SJCRH30 (cell line): ENCODE measurements around the gene LPCAT1. TPM values are rescaled to one million over a fixed set of nuclear protein-coding genes. Genes with fewer than 3 reads are reported as not detected.

Experiments used
- DNase-seq, 2 experiments: peaks; one replicate each; pipeline ENCODE4 v3.0.0-alpha.2; 2015 to 2020
- H3K27ac ChIP-seq: fragments of 250-450 bp; sonication (Bioruptor Pico); 2 replicates; pipeline ENCODE4 v1.5.1; 2020; ENCODE audit warnings: mild to moderate bottlenecking, moderate library complexity
- H3K27me3 ChIP-seq: fragments of 250-450 bp; sonication (Bioruptor Pico); 2 replicates; pipeline ENCODE4 v1.5.1; 2020; ENCODE audit warnings: mild to moderate bottlenecking, moderate library complexity
- H3K36me3 ChIP-seq: fragments of 250-450 bp; sonication (Bioruptor Pico); 2 replicates; pipeline ENCODE4 v1.5.1; 2020; ENCODE audit warnings: mild to moderate bottlenecking, moderate library complexity
- H3K4me1 ChIP-seq: fragments of 250-450 bp; sonication (Bioruptor Pico); 2 replicates; pipeline ENCODE4 v1.5.1; 2020; ENCODE audit warnings: mild to moderate bottlenecking, moderate library complexity
- H3K4me3 ChIP-seq: fragments of 250-450 bp; sonication (Bioruptor Pico); 2 replicates; pipeline ENCODE4 v1.5.1; 2020; ENCODE audit warnings: mild to moderate bottlenecking, moderate library complexity
- H3K9me3 ChIP-seq: fragments of 250-450 bp; sonication (Bioruptor Pico); replicated peaks from 2 replicates; pipeline ENCODE4 v1.5.1; 2020; ENCODE audit warnings: mild to moderate bottlenecking, moderate library complexity
- total RNA-seq: library from RNA; depleted of rRNA; stranded (reverse); fragments of >200 nt; shearing (Covaris generic); gene quantifications from 2 replicates; pipeline ENCODE4 v1.2.3, GENCODE V29; 2014

LPCAT1 gene
- total RNA-seq, 1 experiment from 2014 or later, result 44.6 TPM

- no peak overlapping the region for H3K4me3 ChIP-seq
- H3K27ac ChIP-seq, result no peak overlapping the region
- no peaks in the 10 kb centered on the region for H3K9me3 ChIP-seq
- no peak for DNase-seq
- no peaks in the 10 kb centered on the region for H3K4me1 ChIP-seq
- H3K27me3 ChIP-seq, result no peaks in the 10 kb centered on the region
- no peaks in the 10 kb centered on the region for H3K36me3 ChIP-seq
These were observed 50.7 kb downstream of the LPCAT1 start for GRCh38 chr5:1472964-1473628.

- no peaks in the 10 kb centered on the region for H3K27me3 ChIP-seq
- no peaks in the 10 kb centered on the region for H3K9me3 ChIP-seq
- H3K4me1 ChIP-seq, result no peaks in the 10 kb centered on the region
- DNase-seq, result no peak
- H3K36me3 ChIP-seq, result no peaks in the 10 kb centered on the region
- no peak overlapping the region for H3K4me3 ChIP-seq
- H3K27ac ChIP-seq, result no peak overlapping the region
These were observed 51.5 kb downstream of the LPCAT1 start for GRCh38 chr5:1471997-1472963.

- no peaks in the 10 kb centered on the region for H3K9me3 ChIP-seq
- no peak overlapping the region for H3K4me3 ChIP-seq
- no peaks in the 10 kb centered on the region for H3K4me1 ChIP-seq
- H3K36me3 ChIP-seq, result no peaks in the 10 kb centered on the region
- no peaks in the 10 kb centered on the region for H3K27me3 ChIP-seq
- no peak overlapping the region for H3K27ac ChIP-seq
- DNase-seq, result no peak
These were observed 52.4 kb downstream of the LPCAT1 start for GRCh38 chr5:1471240-1471853.

GRCh38 chr5:1470762-1471211 lies 53.0 kb downstream of the LPCAT1 start:
- no peaks in the 10 kb centered on the region for H3K27me3 ChIP-seq
- no peaks in the 10 kb centered on the region for H3K36me3 ChIP-seq
- no peak overlapping the region for H3K27ac ChIP-seq
- H3K4me1 ChIP-seq, result no peaks in the 10 kb centered on the region
- no peaks in the 10 kb centered on the region for H3K9me3 ChIP-seq
- DNase-seq, result no peak
- no peak overlapping the region for H3K4me3 ChIP-seq

GRCh38 chr5:1468629-1469527 lies 54.9 kb downstream of the LPCAT1 start:
- Histone ChIP-seq H3K27me3 (no peaks in the 10 kb centered on the region), H3K36me3 (no peaks in the 10 kb centered on the region; the same call in 1 of the 2 replicates), H3K4me1 (no peaks in the 10 kb centered on the region), H3K9me3 (no peaks in the 10 kb centered on the region), H3K4me3 (no peak overlapping the region), H3K27ac (no peak overlapping the region)
- no peak for DNase-seq

GRCh38 chr5:1468247-1468612 lies 55.5 kb downstream of the LPCAT1 start:
- H3K27me3 ChIP-seq, result no peaks in the 10 kb centered on the region
- no peaks in the 10 kb centered on the region; the same call in 1 of the 2 replicates for H3K36me3 ChIP-seq
- no peak overlapping the region for H3K27ac ChIP-seq
- no peaks in the 10 kb centered on the region for H3K9me3 ChIP-seq
- no peaks in the 10 kb centered on the region for H3K4me1 ChIP-seq
- DNase-seq, result peak in 1 of 2 experiments; percentile 10
- no peak overlapping the region for H3K4me3 ChIP-seq

GRCh38 chr5:1467341-1468246 lies 56.2 kb downstream of the LPCAT1 start:
- H3K4me1 ChIP-seq, result no peaks in the 10 kb centered on the region
- H3K36me3 ChIP-seq, result no peaks in the 10 kb centered on the region; the same call in 1 of the 2 replicates
- no peak for DNase-seq
- no peak overlapping the region for H3K27ac ChIP-seq
- no peaks in the 10 kb centered on the region for H3K9me3 ChIP-seq
- no peak overlapping the region for H3K4me3 ChIP-seq
- no peaks in the 10 kb centered on the region for H3K27me3 ChIP-seq

- H3K4me1 ChIP-seq, result no peaks in the 10 kb centered on the region
- H3K36me3 ChIP-seq, result no peaks in the 10 kb centered on the region; the same call in 1 of the 2 replicates
- H3K9me3 ChIP-seq, result no peaks in the 10 kb centered on the region
- no peaks in the 10 kb centered on the region for H3K27me3 ChIP-seq
- no peak overlapping the region for H3K4me3 ChIP-seq
- H3K27ac ChIP-seq, result no peak overlapping the region
- DNase-seq, result no peak
These were observed 57.0 kb downstream of the LPCAT1 start for GRCh38 chr5:1466631-1467265.

GRCh38 chr5:1465966-1466471 lies 57.7 kb downstream of the LPCAT1 start:
- no peak overlapping the region for H3K27ac ChIP-seq
- H3K9me3 ChIP-seq, result no peaks in the 10 kb centered on the region
- H3K4me1 ChIP-seq, result no peaks in the 10 kb centered on the region
- no peaks in the 10 kb centered on the region; the same call in 1 of the 2 replicates for H3K36me3 ChIP-seq
- no peaks in the 10 kb centered on the region for H3K27me3 ChIP-seq
- H3K4me3 ChIP-seq, result no peak overlapping the region
- no peak for DNase-seq

GRCh38 chr5:1465117-1465516 lies 58.6 kb downstream of the LPCAT1 start:
- no peaks in the 10 kb centered on the region; the same call in 1 of the 2 replicates for H3K36me3 ChIP-seq
- no peak for DNase-seq
- no peaks in the 10 kb centered on the region for H3K27me3 ChIP-seq

GRCh38 chr5:1464511-1464910 lies 59.2 kb downstream of the LPCAT1 start:
- Histone ChIP-seq H3K27me3 (no peaks in the 10 kb centered on the region), H3K27ac (no peak overlapping the region), H3K9me3 (no peaks in the 10 kb centered on the region), H3K4me3 (no peak overlapping the region), H3K4me1 (no peaks in the 10 kb centered on the region), H3K36me3 (no peaks in the 10 kb centered on the region; the same call in 1 of the 2 replicates)
- DNase-seq, result no peak

More at GRCh38 chr5:1465117-1465516, 58.6 kb downstream of the LPCAT1 start:
- H3K4me1 ChIP-seq, result no peaks in the 10 kb centered on the region
- no peaks in the 10 kb centered on the region for H3K9me3 ChIP-seq
- no peak overlapping the region for H3K27ac ChIP-seq
- H3K4me3 ChIP-seq, result no peak overlapping the region

- Histone ChIP-seq H3K36me3 (no peaks in the 10 kb centered on the region; the same call in 1 of the 2 replicates), H3K27ac (no peak overlapping the region), H3K27me3 (no peaks in the 10 kb centered on the region), H3K9me3 (no peaks in the 10 kb centered on the region), H3K4me1 (no peaks in the 10 kb centered on the region), H3K4me3 (no peak overlapping the region)
- no peak for DNase-seq
These were observed 59.7 kb downstream of the LPCAT1 start for GRCh38 chr5:1464096-1464446.
